Activated CD4-positive, CD25-positive, alpha-beta regulatory T cell (primary cell): ENCODE results near the gene HAPLN3.
"Not testable (repeated sequence)": the region's sequence is repeated elsewhere in the genome, so short reads cannot be mapped to it uniquely, and the experiment has no call there.

Experiments
- DNase-seq, 4 experiments: peaks; one replicate each; lab custom pipeline; 2025; lab: John Stamatoyannopoulos, UW

HAPLN3 gene

GRCh38 chr15:88894819-88895767 is at the start of gene HAPLN3:
HAPLN3 (minus strand) TSS chr15:88895544; CDS start chr15:88887298, 8,246 bp downstream.
- DNase-seq: peak; percentile 13 to 41 (median 31)

GRCh38 chr15:88940110-88940675 is 44.8 kb upstream of the HAPLN3 start:
- no peak for DNase-seq

- no peak for DNase-seq
Observed at GRCh38 chr15:88939486-88939806, 44.1 kb upstream of the HAPLN3 start.

DNA sequence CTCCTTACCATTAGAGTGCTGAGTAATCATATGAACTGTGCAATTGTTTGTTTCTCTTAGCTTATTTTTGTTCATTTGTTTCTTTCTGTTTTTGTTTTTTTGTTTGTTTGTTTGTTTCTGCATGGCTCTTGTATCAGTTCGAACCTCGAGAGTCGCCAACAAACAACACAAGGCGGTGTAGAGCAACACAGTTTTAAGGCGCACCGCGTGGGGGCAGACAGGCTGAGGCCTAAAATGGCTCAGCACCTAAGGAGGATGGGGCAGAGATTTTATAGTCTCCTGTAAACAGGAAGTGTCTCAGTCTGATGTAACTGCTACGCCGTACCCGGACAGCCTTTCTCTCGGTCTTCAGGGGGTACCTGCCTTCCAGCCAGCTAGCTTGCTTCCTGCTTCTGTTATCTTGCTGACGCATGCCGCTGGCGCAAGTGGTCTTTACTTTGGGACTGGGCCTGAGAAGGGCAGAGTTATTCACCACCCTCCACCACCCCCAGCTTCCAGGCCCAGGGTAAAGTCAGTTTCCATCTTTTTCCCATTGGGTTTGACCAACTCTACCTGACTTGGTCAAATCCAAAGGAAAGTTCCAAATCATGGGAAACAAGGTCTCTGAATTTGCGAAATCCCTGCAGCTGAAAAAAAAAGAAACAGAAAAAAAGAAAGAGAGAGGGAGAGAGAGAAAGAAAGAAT is 43.6 kb upstream of the HAPLN3 start:
- DNase-seq: no peak

- DNase-seq: not testable (repeated sequence)
Observed at GRCh38 chr15:88934449-88934848, 39.1 kb upstream of the HAPLN3 start.

GRCh38 chr15:88932875-88933330 is 37.6 kb upstream of the HAPLN3 start:
- DNase-seq: no peak

- DNase-seq: no peak
Observed at GRCh38 chr15:88932271-88932874, 37.0 kb upstream of the HAPLN3 start.

GRCh38 chr15:88930579-88930978 is 35.2 kb upstream of the HAPLN3 start:
- DNase-seq: no peak

- DNase-seq: not testable (repeated sequence)
Observed at GRCh38 chr15:88929358-88930098, 34.2 kb upstream of the HAPLN3 start.

GRCh38 chr15:88928192-88928591 is 32.8 kb upstream of the HAPLN3 start:
- not testable (repeated sequence) for DNase-seq

DNA sequence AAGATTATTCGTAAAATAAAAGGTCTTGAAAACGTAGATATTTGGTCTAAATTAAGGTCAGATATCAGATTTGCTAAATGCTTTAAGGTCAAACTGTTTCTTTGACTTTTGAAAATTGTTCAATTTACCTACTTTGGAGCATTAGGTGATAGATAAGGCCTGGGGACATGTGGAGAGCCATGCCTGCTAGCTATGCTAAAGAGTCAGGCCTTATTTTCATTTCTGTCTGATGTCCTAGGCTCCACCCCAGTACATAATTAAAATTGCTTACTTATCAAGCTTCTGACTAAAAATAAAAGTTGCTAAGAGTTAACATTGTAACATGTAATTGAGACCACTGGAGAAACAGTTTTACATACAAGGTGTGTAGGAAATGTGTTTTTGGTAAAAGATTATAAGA is 30.3 kb upstream of the HAPLN3 start:
- not testable (repeated sequence) for DNase-seq

- DNase-seq: not testable (repeated sequence)
Observed at GRCh38 chr15:88920892-88921435, 25.6 kb upstream of the HAPLN3 start.

GRCh38 chr15:88920186-88920891 is 25.0 kb upstream of the HAPLN3 start:
- no peak for DNase-seq

DNA sequence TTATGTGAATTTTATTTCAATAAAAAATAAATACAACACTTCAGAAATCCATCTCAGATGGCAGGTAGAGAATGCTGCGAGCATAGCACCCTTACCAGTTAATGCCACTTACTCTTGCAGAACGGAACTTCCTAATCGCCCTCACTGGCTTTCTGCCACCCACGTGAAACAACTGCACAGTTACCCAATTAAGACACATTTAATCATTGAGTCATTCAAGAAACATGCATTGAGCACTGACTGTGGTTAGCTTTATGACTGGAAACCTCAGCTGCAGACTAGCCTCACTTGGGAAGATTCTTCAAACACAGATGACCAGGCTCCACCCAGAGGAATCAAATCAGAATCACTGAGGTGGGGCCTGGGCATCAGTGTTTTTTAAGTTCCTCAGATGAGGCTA is 23.4 kb upstream of the HAPLN3 start:
- DNase-seq: no peak

- DNase-seq: no peak
Observed at GRCh38 chr15:88917760-88918159, 22.4 kb upstream of the HAPLN3 start.

DNA sequence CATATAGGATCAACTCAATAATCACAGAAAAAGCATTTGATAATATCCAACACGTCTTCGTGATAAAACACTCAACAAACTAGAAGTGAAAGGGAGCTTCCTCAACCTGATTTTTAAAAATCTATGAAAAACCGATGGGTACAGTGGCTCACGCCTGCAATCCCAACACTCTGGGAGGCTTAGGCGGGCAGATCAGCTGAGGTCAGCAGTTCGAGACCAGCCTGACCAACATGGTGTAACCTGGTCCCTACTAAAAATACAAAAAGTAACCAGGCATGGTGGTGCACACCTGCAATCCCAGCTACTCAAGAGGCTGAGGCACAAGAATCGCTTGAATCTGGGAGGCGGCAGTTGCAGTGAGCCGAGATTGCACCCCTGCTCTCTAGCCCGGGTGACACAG is 20.0 kb upstream of the HAPLN3 start:
- no peak for DNase-seq

GRCh38 chr15:88913850-88914169 is 18.5 kb upstream of the HAPLN3 start:
- no peak for DNase-seq

- DNase-seq: peak; percentile 44 to 53 (median 48)
Observed at GRCh38 chr15:88913017-88913849, 17.9 kb upstream of the HAPLN3 start, which contains the start of gene MFGE8. MFGE8 (minus strand) TSS chr15:88913379; CDS start chr15:88913319, 60 bp downstream.

- DNase-seq: no peak
Observed at GRCh38 chr15:88912500-88912921, 17.2 kb upstream of the HAPLN3 start.

GRCh38 chr15:88911766-88912118 is 16.4 kb upstream of the HAPLN3 start:
- DNase-seq: no peak
